ENCODE results near the gene TIMM17B. TPM values are rescaled to one million over a fixed set of nuclear protein-coding genes. Genes with fewer than 3 reads are reported as not detected.

TIMM17B gene
- total RNA-seq, 1 donor from 2014 or later = 58.2 TPM

DNA sequence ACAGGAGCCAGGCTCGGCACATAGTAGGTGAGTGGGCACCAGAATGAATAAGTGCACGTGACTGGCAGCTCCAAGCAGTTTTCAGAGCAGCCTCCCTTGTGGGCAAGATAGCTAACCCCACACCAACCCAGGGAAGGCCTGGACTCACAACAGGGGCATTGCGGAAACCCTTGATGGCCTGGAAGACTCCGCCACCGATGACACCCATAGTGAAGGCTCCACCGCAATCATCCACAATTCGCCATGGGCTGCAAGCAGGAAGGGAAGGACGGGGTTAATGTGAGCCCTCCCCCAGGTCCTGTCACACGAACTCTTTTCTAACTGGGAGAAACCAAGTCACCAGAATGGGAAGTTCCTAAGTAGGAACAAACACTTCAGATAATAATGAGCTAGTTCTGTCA is 957 bp downstream of the TIMM17B start:
- H3K4me2 ChIP-seq (ENCODE audit: low read length) = peak overlapping the region; percentile 92
- Mint-ChIP-seq H3K27me3 (ENCODE audit: low read depth, unreplicated experiment) (no peaks in the 10 kb centered on the region), H3K36me3 (ENCODE audit: low read depth, unreplicated experiment) (peaks cover 3% of the 10 kb centered on the region), H3K27ac (ENCODE audit: unreplicated experiment) (peak overlapping the region; percentile 93), H3K4me3 (ENCODE audit: unreplicated experiment) (peak overlapping the region; percentile 93), H3K4me1 (ENCODE audit: low read depth, unreplicated experiment) (peaks cover 11% of the 10 kb centered on the region), H3K9me3 (ENCODE audit: unreplicated experiment) (no peaks in the 10 kb centered on the region)
- no peaks in the 10 kb centered on the region for H3K27me3 ChIP-seq (ENCODE audit: insufficient read depth, low read length)
- DNase-seq (ENCODE audit: low read depth) (peak; percentile 27), FAIRE-seq (peak; percentile 34)
- H3K27ac ChIP-seq (ENCODE audit: low read depth, low read length) = peak overlapping the region; percentile 93
- H3K9me3 ChIP-seq (ENCODE audit: insufficient read depth, low read depth, low read length) = no peaks in the 10 kb centered on the region
- peak overlapping the region; percentile 93 for H3K4me3 ChIP-seq (ENCODE audit: insufficient read depth, low read depth, low read length)
- peaks cover 43% of the 10 kb centered on the region for H3K79me2 ChIP-seq (ENCODE audit: insufficient read depth, low read length)
- TF ChIP-seq EZH2 (IDR thresholded peaks at IDR 0.05; ENCODE audit: insufficient read depth, low read length) = no peak
- TF ChIP-seq, protein P1, sequence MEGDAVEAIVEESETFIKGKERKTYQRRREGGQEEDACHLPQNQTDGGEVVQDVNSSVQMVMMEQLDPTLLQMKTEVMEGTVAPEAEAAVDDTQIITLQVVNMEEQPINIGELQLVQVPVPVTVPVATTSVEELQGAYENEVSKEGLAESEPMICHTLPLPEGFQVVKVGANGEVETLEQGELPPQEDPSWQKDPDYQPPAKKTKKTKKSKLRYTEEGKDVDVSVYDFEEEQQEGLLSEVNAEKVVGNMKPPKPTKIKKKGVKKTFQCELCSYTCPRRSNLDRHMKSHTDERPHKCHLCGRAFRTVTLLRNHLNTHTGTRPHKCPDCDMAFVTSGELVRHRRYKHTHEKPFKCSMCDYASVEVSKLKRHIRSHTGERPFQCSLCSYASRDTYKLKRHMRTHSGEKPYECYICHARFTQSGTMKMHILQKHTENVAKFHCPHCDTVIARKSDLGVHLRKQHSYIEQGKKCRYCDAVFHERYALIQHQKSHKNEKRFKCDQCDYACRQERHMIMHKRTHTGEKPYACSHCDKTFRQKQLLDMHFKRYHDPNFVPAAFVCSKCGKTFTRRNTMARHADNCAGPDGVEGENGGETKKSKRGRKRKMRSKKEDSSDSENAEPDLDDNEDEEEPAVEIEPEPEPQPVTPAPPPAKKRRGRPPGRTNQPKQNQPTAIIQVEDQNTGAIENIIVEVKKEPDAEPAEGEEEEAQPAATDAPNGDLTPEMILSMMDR (IDR thresholded peaks at IDR 0.05; ENCODE audit: insufficient read depth, low read depth, low read length) = no peak
- H3K9ac ChIP-seq (ENCODE audit: low read length) = peak overlapping the region; percentile 98
- peaks cover 4% of the 10 kb centered on the region for H4K20me1 ChIP-seq (ENCODE audit: insufficient read depth, low read length)
- H3K36me3 ChIP-seq (ENCODE audit: insufficient read depth, low read length) = no peaks in the 10 kb centered on the region
- H3K4me1 ChIP-seq (ENCODE audit: insufficient read depth, low read length) = peaks cover 7% of the 10 kb centered on the region
- H2AFZ ChIP-seq (ENCODE audit: low read depth, low read length) = peak overlapping the region; percentile 10

DNA sequence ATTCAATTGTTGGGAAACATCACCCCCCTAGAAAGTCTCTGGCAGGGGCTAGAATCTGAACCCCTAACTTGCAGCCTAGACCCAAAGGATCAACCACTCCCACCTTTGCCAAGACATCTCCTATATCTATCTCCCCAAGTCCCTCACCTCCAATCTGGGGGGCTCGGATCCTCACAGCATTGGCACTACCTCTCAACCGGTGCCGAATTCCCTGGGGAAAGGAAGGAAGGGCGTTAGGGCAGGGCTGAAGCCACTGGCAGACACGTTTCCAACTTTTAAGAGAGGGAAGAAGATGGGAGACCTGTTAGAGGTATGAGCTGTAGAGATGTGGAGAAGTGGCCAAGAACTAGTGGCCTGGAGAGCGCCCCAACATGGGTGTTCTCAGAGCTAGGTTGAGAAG is 2.7 kb downstream of the TIMM17B start:
- H3K9me3 ChIP-seq (ENCODE audit: insufficient read depth, low read depth, low read length) = no peaks in the 10 kb centered on the region
- H3K4me3 ChIP-seq (ENCODE audit: insufficient read depth, low read depth, low read length) = no peak overlapping the region
- H2AFZ ChIP-seq (ENCODE audit: low read depth, low read length) = no peak overlapping the region
- no peaks in the 10 kb centered on the region for H3K36me3 ChIP-seq (ENCODE audit: insufficient read depth, low read length)
- H3K27me3 ChIP-seq (ENCODE audit: insufficient read depth, low read length) = no peaks in the 10 kb centered on the region
- Mint-ChIP-seq H3K36me3 (ENCODE audit: low read depth, unreplicated experiment) (peaks cover 3% of the 10 kb centered on the region), H3K27ac (ENCODE audit: unreplicated experiment) (no peak overlapping the region), H3K4me3 (ENCODE audit: unreplicated experiment) (peak overlapping the region; percentile 28), H3K9me3 (ENCODE audit: unreplicated experiment) (no peaks in the 10 kb centered on the region), H3K27me3 (ENCODE audit: low read depth, unreplicated experiment) (no peaks in the 10 kb centered on the region), H3K4me1 (ENCODE audit: low read depth, unreplicated experiment) (peaks cover 11% of the 10 kb centered on the region)
- TF ChIP-seq EZH2 (IDR thresholded peaks at IDR 0.05; ENCODE audit: insufficient read depth, low read length) = no peak
- TF ChIP-seq, protein P1 (IDR thresholded peaks at IDR 0.05; ENCODE audit: insufficient read depth, low read depth, low read length) = no peak
- H3K79me2 ChIP-seq (ENCODE audit: insufficient read depth, low read length) = peaks cover 33% of the 10 kb centered on the region
- H3K4me1 ChIP-seq (ENCODE audit: insufficient read depth, low read length) = peaks cover 7% of the 10 kb centered on the region
- H4K20me1 ChIP-seq (ENCODE audit: insufficient read depth, low read length) = peaks cover 4% of the 10 kb centered on the region
- DNase-seq (ENCODE audit: low read depth) (no peak), FAIRE-seq (no peak)
- no peak overlapping the region for H3K27ac ChIP-seq (ENCODE audit: low read depth, low read length)
- H3K4me2 ChIP-seq (ENCODE audit: low read length) = no peak overlapping the region
- no peak overlapping the region for H3K9ac ChIP-seq (ENCODE audit: low read length)

DNA sequence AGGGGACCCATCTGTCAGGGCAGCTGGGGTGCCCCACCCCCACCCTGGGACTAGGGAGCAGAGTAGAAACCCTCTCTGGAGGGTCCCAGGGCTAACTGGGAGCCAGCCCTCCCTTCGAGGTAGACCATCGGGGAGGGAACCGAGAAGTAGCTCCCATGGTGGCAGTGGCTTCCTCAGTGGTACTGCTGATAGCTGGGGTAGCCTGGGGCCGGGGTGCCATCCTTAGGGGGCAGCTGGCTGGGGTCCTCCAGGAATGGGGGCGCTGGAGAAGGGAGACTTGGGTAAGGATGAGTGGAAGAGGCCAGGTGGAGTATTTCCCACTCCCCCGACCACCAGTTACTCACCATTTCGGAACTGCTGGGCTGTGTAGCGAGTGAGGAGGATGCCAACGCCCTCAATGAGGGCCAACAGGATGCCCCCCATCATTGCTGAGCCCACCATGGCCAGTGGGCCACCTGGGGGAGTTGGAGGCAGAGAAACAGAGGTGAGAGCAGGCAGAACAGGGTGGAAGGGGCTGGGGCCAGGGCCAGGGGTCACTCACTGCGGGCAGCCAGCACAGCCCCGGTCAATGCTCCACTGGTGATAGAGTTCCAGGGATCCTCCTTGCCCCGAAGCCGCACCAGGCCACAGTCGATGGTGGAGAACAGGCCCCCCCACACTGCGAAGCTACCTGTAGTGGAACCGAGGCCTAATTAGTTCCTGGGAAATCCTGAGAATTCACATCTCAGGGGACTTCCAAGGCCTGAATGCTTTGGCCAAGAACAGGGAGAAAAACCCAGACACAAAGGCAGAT is 3.8 kb downstream of the TIMM17B start:
- no peak for FAIRE-seq
- H3K4me3 ChIP-seq (ENCODE audit: insufficient read depth, low read depth, low read length) = no peak overlapping the region
- H3K27ac Mint-ChIP-seq (ENCODE audit: unreplicated experiment) = no peak overlapping the region
- H3K27ac ChIP-seq (ENCODE audit: low read depth, low read length) = no peak overlapping the region
- no peak overlapping the region for H3K4me3 Mint-ChIP-seq (ENCODE audit: unreplicated experiment)
- H3K4me1 ChIP-seq (ENCODE audit: insufficient read depth, low read length) = peaks cover 7% of the 10 kb centered on the region
- peaks cover 21% of the 10 kb centered on the region for H3K79me2 ChIP-seq (ENCODE audit: insufficient read depth, low read length)
- H3K27me3 ChIP-seq (ENCODE audit: insufficient read depth, low read length) = no peaks in the 10 kb centered on the region
- H3K27me3 Mint-ChIP-seq (ENCODE audit: low read depth, unreplicated experiment) = no peaks in the 10 kb centered on the region
- no peaks in the 10 kb centered on the region for H3K36me3 ChIP-seq (ENCODE audit: insufficient read depth, low read length)
- H4K20me1 ChIP-seq (ENCODE audit: insufficient read depth, low read length) = peaks cover 4% of the 10 kb centered on the region
- no peak for TF ChIP-seq EZH2 (IDR thresholded peaks at IDR 0.05; ENCODE audit: insufficient read depth, low read length)
- TF ChIP-seq, protein P1 (IDR thresholded peaks at IDR 0.05; ENCODE audit: insufficient read depth, low read depth, low read length) = no peak
- H2AFZ ChIP-seq (ENCODE audit: low read depth, low read length) = no peak overlapping the region
- H3K4me1 Mint-ChIP-seq (ENCODE audit: low read depth, unreplicated experiment) = peaks cover 6% of the 10 kb centered on the region
- H3K4me2 ChIP-seq (ENCODE audit: low read length) = no peak overlapping the region
- H3K9ac ChIP-seq (ENCODE audit: low read length) = no peak overlapping the region
- H3K36me3 Mint-ChIP-seq (ENCODE audit: low read depth, unreplicated experiment) = peaks cover 3% of the 10 kb centered on the region
- no peaks in the 10 kb centered on the region for H3K9me3 Mint-ChIP-seq (ENCODE audit: unreplicated experiment)
- H3K9me3 ChIP-seq (ENCODE audit: insufficient read depth, low read depth, low read length) = no peaks in the 10 kb centered on the region
- DNase-seq (ENCODE audit: low read depth) = no peak
